Thyroid gland (tissue), 4 donors: Measurements from ENCODE around the gene GNAI1.

Experiments
- CTCF ChIP-seq, 6 experiments: fragments of 200-600 bp in 3 of 6; fragments of 450-650 bp in 3 of 6; sonication (generic) in 3 of 6; IDR thresholded peaks; one replicate each; pipeline ENCODE4 v1.5.1; 2016 to 2019; ENCODE audit warnings: antibody characterized with exemption in 6 of 6, mild to moderate bottlenecking in 2 of 6, inconsistent platforms in 1 of 6, moderate library complexity in 1 of 6
- POLR2A ChIP-seq, 2 donors: fragments of 450-650 bp; IDR thresholded peaks; one replicate each; pipeline ENCODE4 v1.6.1; 2017; ENCODE audit warnings: antibody characterized with exemption in 2 of 2, mild to moderate bottlenecking in 2 of 2, moderate library complexity in 1 of 2

DNA sequence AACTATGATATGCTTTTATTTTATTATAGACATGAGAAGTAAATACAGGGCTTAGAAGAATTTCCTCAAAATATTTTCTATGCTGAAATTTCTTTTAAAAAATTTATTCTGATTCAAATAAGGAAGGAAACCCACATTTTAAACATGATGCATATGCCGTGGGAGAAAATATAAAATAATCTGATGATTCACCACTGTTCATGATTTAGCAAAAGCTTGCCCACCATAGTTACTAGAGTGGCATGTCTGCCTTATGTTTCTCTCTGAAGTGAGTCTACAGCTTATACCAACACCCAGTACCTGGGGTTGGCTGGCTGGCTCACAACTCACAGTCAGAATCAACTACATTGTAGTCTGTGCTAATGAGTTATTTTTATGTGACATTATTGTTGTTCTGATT, 102.0 kb downstream of the GNAI1 start:
- TF ChIP-seq POLR2A (IDR thresholded peaks at IDR 0.05) (no peak), CTCF (IDR thresholded peaks at IDR 0.05) (no peak)
